GM19328 (cell line): ENCODE measurements around the gene CUL3.

Source experiments
- ATAC-seq: cut with Tn5 transposase; IDR thresholded peaks from one replicate; pipeline ENCODE4 v1.9.1; 2021; ENCODE audit warnings: mild to moderate bottlenecking, moderate library complexity; ENCODE audit not compliant: unreplicated experiment

The CUL3 gene

DNA sequence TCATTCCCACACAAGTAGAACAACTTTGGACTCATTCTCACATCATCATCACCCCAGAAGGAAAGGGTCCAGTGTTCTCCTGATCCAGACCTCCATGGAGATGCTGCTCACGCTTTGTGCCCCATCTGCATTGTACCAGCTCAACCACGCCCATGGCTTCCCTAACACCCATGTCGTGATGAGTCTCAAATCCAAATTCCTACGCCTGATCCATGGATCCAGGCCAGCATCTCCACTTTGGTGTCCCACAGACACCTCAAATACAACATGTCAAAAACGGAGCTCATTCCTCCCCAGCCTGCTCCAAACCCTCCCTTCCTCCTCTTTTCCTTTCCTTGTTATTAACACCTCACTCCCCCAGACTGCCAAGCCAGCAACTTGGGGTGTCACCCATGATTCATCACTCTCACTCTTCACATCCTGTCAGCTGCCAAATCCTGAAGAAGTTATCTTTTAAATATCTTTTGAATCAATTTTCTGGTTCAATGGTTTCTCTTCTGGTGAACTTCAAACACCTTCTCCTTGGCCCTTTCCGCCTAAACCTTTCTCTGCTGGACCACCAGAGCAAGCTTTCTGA, 153.1 kb downstream of the CUL3 start:
- ATAC-seq = no peak

DNA sequence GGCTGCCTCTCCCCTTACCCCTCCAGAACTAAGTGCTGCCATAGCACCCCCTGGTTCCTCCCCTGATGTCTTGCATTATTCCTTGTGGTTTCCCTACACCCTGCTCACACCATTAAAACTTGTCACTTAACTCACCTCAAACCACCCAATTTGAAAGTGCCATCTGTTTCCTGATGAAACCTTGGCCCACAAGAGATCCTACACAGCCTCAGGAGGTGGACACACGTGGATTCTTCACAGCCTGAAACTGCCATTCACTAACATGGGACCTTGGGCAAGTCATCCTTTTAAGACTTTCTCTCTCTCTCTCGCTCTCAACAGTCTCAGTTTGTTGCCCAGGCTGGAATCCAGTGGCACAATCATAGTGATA, 155.7 kb downstream of the CUL3 start:
- ATAC-seq = no peak

DNA sequence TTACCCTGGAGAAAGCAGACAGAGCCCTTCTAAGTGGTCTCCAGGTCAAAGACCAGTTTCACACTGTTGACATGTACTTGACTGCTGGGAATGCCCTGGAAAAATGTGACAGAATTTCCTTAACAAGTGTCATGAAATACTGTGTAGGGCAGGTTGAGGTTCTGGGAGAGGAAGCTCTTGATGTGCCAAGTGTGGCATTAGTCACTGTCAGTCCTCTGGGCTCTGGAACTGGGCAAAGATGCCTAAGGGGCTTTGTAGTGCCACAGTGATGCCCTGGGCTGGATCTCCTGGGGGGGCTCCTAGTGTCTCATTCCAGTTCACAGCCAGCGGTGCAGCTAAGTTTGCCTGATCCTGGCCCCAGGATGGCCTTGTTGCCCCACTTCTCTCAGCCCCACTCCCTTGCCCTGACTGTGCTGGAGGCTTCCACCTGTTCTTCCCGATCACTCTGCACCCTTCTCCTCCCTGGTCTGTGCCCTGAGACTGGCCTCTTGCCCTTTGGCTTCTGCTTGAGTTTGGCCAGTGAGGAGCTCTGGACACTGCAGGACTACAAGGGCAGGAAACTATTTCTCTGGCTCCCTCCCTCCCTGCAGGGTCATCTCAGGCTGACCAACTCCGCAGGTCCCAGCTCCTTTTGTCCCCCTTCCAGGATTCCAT, 156.2 kb downstream of the CUL3 start:
- ATAC-seq = no peak

DNA sequence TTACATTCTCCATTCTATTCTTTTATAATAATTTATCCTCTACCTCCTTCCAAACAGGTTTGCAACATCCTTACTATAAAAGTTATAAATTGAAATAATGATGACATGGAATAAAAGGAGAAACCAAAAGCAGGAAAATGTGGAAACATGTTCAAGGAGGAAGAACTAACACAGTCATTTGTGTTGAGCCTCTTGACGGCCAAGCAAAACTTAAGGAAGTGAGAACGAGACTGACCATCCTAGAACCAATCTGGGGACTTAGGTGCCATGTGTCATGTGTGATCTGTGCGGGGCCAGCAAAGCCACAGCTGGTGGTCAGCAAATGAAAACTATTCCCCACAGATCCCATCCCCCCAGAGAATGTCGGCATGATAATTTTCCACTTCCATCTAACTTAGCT, 157.7 kb downstream of the CUL3 start:
- ATAC-seq = no peak

DNA sequence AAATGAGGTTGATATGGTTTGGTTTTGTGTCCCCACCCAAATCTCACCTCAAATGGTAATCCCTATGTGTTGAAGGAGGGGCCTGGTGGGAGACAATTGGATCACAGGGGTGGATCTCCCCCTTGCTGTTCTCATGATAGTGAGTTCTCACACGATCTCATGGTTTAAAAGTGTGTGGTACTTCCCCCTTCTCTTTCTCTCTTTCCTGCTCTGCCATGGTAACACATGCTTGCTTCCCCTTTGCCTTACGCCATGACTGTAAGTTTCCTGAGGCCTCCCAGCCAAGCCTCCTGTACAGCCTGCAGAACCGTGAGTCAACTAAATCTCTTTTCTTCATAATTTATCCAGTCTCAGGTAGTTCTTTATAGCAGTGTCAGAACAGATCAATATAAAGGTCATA, 158.5 kb downstream of the CUL3 start:
- no peak for ATAC-seq

DNA sequence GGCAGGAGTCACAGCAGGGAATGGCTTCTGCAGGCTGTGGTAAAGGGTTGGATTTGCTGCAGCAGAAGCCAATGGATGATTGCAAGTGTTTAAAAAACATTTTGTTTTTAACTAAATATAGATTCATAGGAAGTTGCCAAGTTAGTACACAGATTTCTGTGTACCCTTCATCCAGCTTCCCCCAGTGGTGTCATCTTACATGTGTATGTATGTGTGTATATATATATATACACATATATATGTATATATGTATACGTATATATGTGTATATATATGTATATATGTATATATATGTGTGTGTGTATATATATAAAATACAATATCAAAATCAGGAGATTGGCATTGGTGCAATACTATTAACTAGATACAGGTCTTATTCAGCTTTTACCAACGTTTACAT, 164.1 kb downstream of the CUL3 start:
- ATAC-seq = no peak
